ENCODE results near the gene LTBP3.

The LTBP3 gene

GRCh38 chr11:65558930-65559509 lies 861 bp upstream of the LTBP3 start:
- Histone ChIP-seq H3K27ac (ENCODE audit: extremely low read depth, low read depth, low read length) (peak overlapping the region; percentile 81), H3K4me1 (ENCODE audit: control insufficient read depth, insufficient read depth, low read length) (peaks cover 19% of the 10 kb centered on the region), H3K4me3 (ENCODE audit: low read depth, low read length) (peak overlapping the region; percentile 25), H3K9me3 (ENCODE audit: control insufficient read depth, insufficient read depth, low read depth, low read length) (no peaks in the 10 kb centered on the region), H3K36me3 (ENCODE audit: control insufficient read depth in 2 of 2, insufficient read depth in 1 of 2, low read length in 2 of 2) (peaks cover 0 to 5% of the 10 kb centered on the region in 2 experiments; a peak in 1 of 3 replicates)
- ChIA-PET CTCF (interaction anchor here (0.5 to 5.3 kb wide), 5 partner anchors 8 to 121 kb away, joined by 3 to 44 read pairs (median 5); partner anchors contain the start of genes FAM89B and ZNRD2), POLR2A (interaction anchor here (0.9 to 4.1 kb wide), 8 partner anchors 11 to 299 kb away, joined by 3 to 41 read pairs (median 7); partner anchors contain the start of genes EHBP1L1, FAM89B, SCYL1 and ZNRD2)
- TF ChIP-seq SP3 (tag by site-specific recombination; IDR thresholded peaks at IDR 0.05) (no peak), GLIS2 (tag by site-specific recombination; IDR thresholded peaks at IDR 0.05) (peak; percentile 76), ZNF629 (tag by site-specific recombination; IDR thresholded peaks at IDR 0.05) (no peak), ZNF18 (tag by site-specific recombination; IDR thresholded peaks at IDR 0.05) (no peak), ZNF830 (tag by site-specific recombination; IDR thresholded peaks at IDR 0.05; ENCODE audit: low read depth) (no peak), PRDM1 (tag by site-specific recombination; IDR thresholded peaks at IDR 0.05) (no peak), KLF9 (tag by site-specific recombination; IDR thresholded peaks at IDR 0.05; ENCODE audit: low read depth) (no peak), FEZF1 (tag by site-specific recombination; IDR thresholded peaks at IDR 0.05) (no peak), PATZ1 (tag by site-specific recombination; IDR thresholded peaks at IDR 0.05) (peak; percentile 69), HIC1 (tag by site-specific recombination; IDR thresholded peaks at IDR 0.05) (peak; percentile 59; the same call in 1 of the 2 replicates), KLF1 (tag by site-specific recombination; IDR thresholded peaks at IDR 0.05) (no peak), ZNF660 (tag by site-specific recombination; IDR thresholded peaks at IDR 0.05) (no peak), KLF17 (tag by site-specific recombination; IDR thresholded peaks at IDR 0.05) (0 out of 2 replicates have a peak, but pooled peaks have one; percentile 15), REST (tag by site-specific recombination; IDR thresholded peaks at IDR 0.05) (peak; percentile 17; the same call in 1 of the 2 replicates), SP2 (tag by site-specific recombination; IDR thresholded peaks at IDR 0.05) (no peak), ZNF600 (tag by site-specific recombination; IDR thresholded peaks at IDR 0.05) (no peak; the same call in none of the 2 replicates), ZFP69B (tag by site-specific recombination; IDR thresholded peaks at IDR 0.05) (no peak), ZIC2 (tag by site-specific recombination; IDR thresholded peaks at IDR 0.05) (peak; percentile 84), ZBTB20 (tag by site-specific recombination; IDR thresholded peaks at IDR 0.05) (peak; percentile 44; the same call in 1 of the 2 replicates), ZNF692 (tag by site-specific recombination; IDR thresholded peaks at IDR 0.05) (no peak), BCL11A (tag by site-specific recombination; IDR thresholded peaks at IDR 0.05; ENCODE audit: low read depth) (no peak), ZNF423 (tag by site-specific recombination; IDR thresholded peaks at IDR 0.05) (peak; percentile 56; the same call in 1 of the 2 replicates), ZNF514 (tag by site-specific recombination; IDR thresholded peaks at IDR 0.05) (no peak), ZNF146 (tag by site-specific recombination; IDR thresholded peaks at IDR 0.05) (no peak), ZNF510 (tag by site-specific recombination; IDR thresholded peaks at IDR 0.05; ENCODE audit: insufficient replicate concordance) (no peak), ZNF777 (tag by site-specific recombination; IDR thresholded peaks at IDR 0.05; ENCODE audit: borderline replicate concordance) (no peak), RBAK (tag by site-specific recombination; IDR thresholded peaks at IDR 0.05) (no peak)

Data from HEK293 (cell line).